HepG2 (cell line): Measurements from ENCODE around the gene COL8A2. TPM values are rescaled to one million over a fixed set of nuclear protein-coding genes. Genes with fewer than 3 reads are reported as not detected.

Experiments
- ATAC-seq: fragments of 200-7000 bp; cut with Tn5 transposase; 3 replicates; pipeline ENCODE4 v1.9.1; 2020; ENCODE audit warnings: mild to moderate bottlenecking, moderate library complexity
- BruUV-seq: library from RNA; stranded (reverse); fragments of 400-500 nt; replicated peaks from 2 replicates; lab custom pipeline; 2021; lab: Mats Ljungman, UMichigan
- CTCF ChIA-PET: fragments of 300-600 bp; formaldehyde crosslinking; extraction: SDS; loops from one replicate; lab custom pipeline; 2021; ENCODE audit warnings: low total read pairs, inconsistent platforms, low intra/inter-chr PET ratio; lab: Yijun Ruan, JAX
- POLR2A ChIA-PET: fragments of 350-600 bp; sonication (Branson Sonifier 250); formaldehyde crosslinking; loops from one replicate; lab custom pipeline; 2020; ENCODE audit warnings: antibody characterized with exemption, inconsistent platforms; lab: Yijun Ruan, JAX
- DNase-seq: peaks from one replicate; pipeline ENCODE4 v3.0.0-alpha.2; 2015; ENCODE audit warnings: low spot score
- FAIRE-seq: peaks from 3 replicates; lab custom pipeline; 2011; peaks lifted over from hg19 to GRCh38; lab: Jason Lieb, UNC
- H2AFZ ChIP-seq: one replicate; pipeline ENCODE4 v1.6.1; 2011; ENCODE audit warnings: low read length, inconsistent platforms
- H3K27ac ChIP-seq: fragments of 300-600 bp; 3 replicates; pipeline ENCODE4 v1.8.0; 2011; ENCODE audit warnings: mixed run types, mild to moderate bottlenecking, mixed read lengths, low read length, inconsistent platforms; ENCODE audit not compliant: insufficient read depth; ENCODE audit errors: extremely low read length
- H3K27me3 ChIP-seq, 2 experiments: fragments of 200-600 bp in 1 of 2; 2 replicates in 1 of 2; 3 replicates in 1 of 2; pipeline versions ENCODE4 v1.6.0 to v1.8.0; 2011; ENCODE audit warnings: low read length in 2 of 2, mild to moderate bottlenecking in 2 of 2, moderate library complexity in 2 of 2, inconsistent platforms in 1 of 2; ENCODE audit not compliant: insufficient read depth in 2 of 2, control insufficient read depth in 1 of 2
- H3K36me3 ChIP-seq, 2 experiments: fragments of 200-600 bp in 1 of 2; replicated peaks in 1 of 2; 2 replicates in 1 of 2; 3 replicates in 1 of 2; pipeline versions ENCODE4 v1.5.1 to v1.8.0; 2011; ENCODE audit warnings: low read length in 2 of 2, inconsistent platforms in 1 of 2; ENCODE audit not compliant: insufficient read depth in 2 of 2, control insufficient read depth in 1 of 2
- H3K4me1 ChIP-seq: 2 replicates; pipeline ENCODE4 v1.5.1; 2012; ENCODE audit warnings: low read length, inconsistent platforms; ENCODE audit not compliant: insufficient read depth
- H3K4me2 ChIP-seq: 2 replicates; pipeline ENCODE4 v1.6.0; 2011; ENCODE audit warnings: low read depth, low read length, inconsistent platforms
- H3K4me3 ChIP-seq, 3 experiments: fragments of 200-600 bp in 1 of 3; sonication (generic), shearing (Covaris generic) in 1 of 3; replicated peaks in 1 of 3; 2 replicates each; pipeline ENCODE4 v1.5.1; 2011 to 2016; ENCODE audit warnings: low read length in 3 of 3, inconsistent platforms in 2 of 3, low read depth in 2 of 3, mild to moderate bottlenecking in 2 of 3, control low read depth in 1 of 3, mixed read lengths in 1 of 3; ENCODE audit not compliant: insufficient read depth in 1 of 3
- H3K79me2 ChIP-seq: one replicate; pipeline ENCODE4 v1.6.1; 2011; ENCODE audit warnings: low read length, inconsistent platforms; ENCODE audit not compliant: insufficient read depth
- H3K9ac ChIP-seq: 2 replicates; pipeline ENCODE4 v1.6.0; 2011; ENCODE audit warnings: mild to moderate bottlenecking, low read depth, low read length, inconsistent platforms; ENCODE audit not compliant: insufficient read depth
- H3K9me3 ChIP-seq: 2 replicates; pipeline ENCODE4 v1.5.1; 2012; ENCODE audit warnings: mild to moderate bottlenecking, low read length
- H4K20me1 ChIP-seq: 2 replicates; pipeline ENCODE4 v1.6.0; 2011; ENCODE audit warnings: inconsistent platforms, mild to moderate bottlenecking, low read length, moderate library complexity; ENCODE audit not compliant: insufficient read depth
- CTCF ChIP-seq: sonication (generic); formaldehyde crosslinking; IDR thresholded peaks from 2 replicates; pipeline ENCODE4 v1.5.0; 2020; ENCODE audit warnings: mild to moderate bottlenecking, missing genetic modification reagents, moderate library complexity
- HDAC6 ChIP-seq: fragments of 200-600 bp; sonication (generic); IDR thresholded peaks from 2 replicates; pipeline ENCODE4 v1.7.0; 2017; ENCODE audit warnings: mild to moderate bottlenecking, antibody characterized with exemption, low read length, low read depth
- HNF1A ChIP-seq, 2 experiments: sonication (generic) in 1 of 2; formaldehyde crosslinking in 1 of 2; IDR thresholded peaks; 2 replicates each; pipeline versions ENCODE4 v1.4.0 to v1.6.1; 2016 to 2020; ENCODE audit warnings: borderline replicate concordance in 1 of 2, low read depth in 1 of 2, mild to moderate bottlenecking in 1 of 2, missing genetic modification reagents in 1 of 2
- KAT2B ChIP-seq: fragments of 150-350 bp; IDR thresholded peaks from 2 replicates; pipeline ENCODE4 v1.6.1; 2014; ENCODE audit warnings: low read depth, low read length, borderline replicate concordance
- KDM6A ChIP-seq: IDR thresholded peaks from 2 replicates; pipeline ENCODE4 v1.6.1; 2016; ENCODE audit warnings: low read depth
- MYC ChIP-seq: sonication (generic); formaldehyde crosslinking; IDR thresholded peaks from 2 replicates; pipeline ENCODE4 v1.9.0; 2021; ENCODE audit warnings: missing genetic modification reagents, borderline replicate concordance
- ZFYVE20 ChIP-seq: sonication (generic); formaldehyde crosslinking; IDR thresholded peaks from 2 replicates; pipeline ENCODE4 v1.8.0; 2023; ENCODE audit warnings: low read depth, mild to moderate bottlenecking, moderate library complexity, missing genetic modification reagents, borderline replicate concordance
- ZNF225 ChIP-seq: sonication (generic); formaldehyde crosslinking; IDR thresholded peaks from 2 replicates; pipeline ENCODE4 v1.4.0; 2020; ENCODE audit warnings: mild to moderate bottlenecking, missing genetic modification reagents
- ZNF576 ChIP-seq: sonication (generic); formaldehyde crosslinking; IDR thresholded peaks from 2 replicates; pipeline ENCODE4 v1.4.0; 2020; ENCODE audit warnings: mild to moderate bottlenecking, missing genetic modification reagents
- ZNF629 ChIP-seq: sonication (generic); formaldehyde crosslinking; conservative IDR thresholded peaks from 2 replicates; pipeline ENCODE4 v1.5.0; 2020; ENCODE audit warnings: missing genetic modification reagents
- ZNF672 ChIP-seq: sonication (generic); formaldehyde crosslinking; IDR thresholded peaks from 2 replicates; pipeline ENCODE4 v1.8.1; 2022; ENCODE audit warnings: missing genetic modification reagents
- ZNF800 ChIP-seq: sonication (generic); formaldehyde crosslinking; IDR thresholded peaks from 2 replicates; pipeline ENCODE4 v1.4.0; 2020; ENCODE audit warnings: missing genetic modification reagents
- WGBS: methylation state at CpG from one replicate; pipeline ENCODE4 v1.1.6; 2017; ENCODE audit warnings: low lambda C conversion rate; 5-methylcytosine and 5-hydroxymethylcytosine counted together
- in situ Hi-C: cut with HindIII; loops from 2 replicates; pipeline ENCODE4 v1.10.0; 2017; ENCODE audit warnings: low pct_unique_long_range_greater_than_20kb; ENCODE audit not compliant: extremely low pct_ligation_motif_present
- intact Hi-C: fragments of 100-400 bp; cut with micrococcal nuclease; formaldehyde crosslinking; loops from one replicate; pipeline ENCODE4 v1.10.0; 2022; ENCODE audit not compliant: unreplicated experiment
- polyA plus RNA-seq, 8 experiments: library from polyadenylated mRNA; depleted of rRNA in 3 of 8; stranded (reverse) in 7 of 8; unstranded in 1 of 8; fragments of >200 nt; fragmentation: Illumina TruSeq in 4 of 8; extraction: Trizol in 4 of 8; gene quantifications; 2 replicates each; pipeline versions ENCODE4 v1.2.1 to v1.2.3, GENCODE V29; 2011 to 2016; ENCODE audit warnings: low read depth in 4 of 8, missing spikeins in 1 of 8, mixed read lengths in 1 of 8; ENCODE audit not compliant: insufficient read depth in 1 of 8
- total RNA-seq, 5 experiments: library from RNA; depleted of rRNA; stranded (reverse); fragments of >200 nt; fragmentation: Illumina TruSeq; extraction: Trizol; gene quantifications; 2 replicates each; pipeline ENCODE4 v1.2.3, GENCODE V29; 2016; ENCODE audit warnings: low read depth in 1 of 5

COL8A2 gene
- total and polyA plus RNA-seq, 2 of the 13 experiments (the other 11 are each of a cell fraction or from before 2014, with no cell fraction given) = 0.13 to 0.24 TPM

- TF ChIP-seq HNF1A (IDR thresholded peaks at IDR 0.05; ENCODE audit: low read depth) (no peak), HNF1A (CRISPR knock-in tag; IDR thresholded peaks at IDR 0.05; ENCODE audit: borderline replicate concordance) (no peak), KDM6A (CRISPR knock-in tag) (no peak), HDAC6 (no peak), KAT2B (no peak), ZNF225 (CRISPR knock-in tag) (no peak), ZNF576 (CRISPR knock-in tag) (no peak)
Observed at GRCh38 chr1:36160949-36161485, 36.0 kb upstream of the COL8A2 start (continued).

GRCh38 chr1:36160388-36160948 is 35.4 kb upstream of the COL8A2 start:
- intact Hi-C loops = no loop called here
- H3K4me2 ChIP-seq = 0 out of 2 replicates have a peak overlapping the region, but pooled peaks have one; percentile 21
- WGBS = 91% methylated on average over 4 of the region's 4 CpGs
- no peaks in the 10 kb centered on the region for H3K27me3 ChIP-seq
- POLR2A ChIA-PET = interaction anchor here (1.1 to 1.3 kb wide), 3 partner anchors 11 to 227 kb away, joined by 3 to 7 read pairs (median 6); partner anchors contain the start of genes THRAP3 and TRAPPC3
- peaks cover 33% of the 10 kb centered on the region for H3K4me1 ChIP-seq
- DNase-seq (no peak), FAIRE-seq (no peak), ATAC-seq (no peak)
- CTCF ChIA-PET = no interaction called here
- no TSS peak for BruUV-seq
- H4K20me1 ChIP-seq = no peaks in the 10 kb centered on the region
- H3K4me3 ChIP-seq = no peak overlapping the region
- no peak overlapping the region for H3K27ac ChIP-seq
- no peaks in the 10 kb centered on the region for H3K9me3 ChIP-seq
- no peaks in the 10 kb centered on the region; a peak in 1 of 5 replicates for H3K36me3 ChIP-seq
- H2AFZ ChIP-seq = no peak overlapping the region
- in situ Hi-C loops = no loop called here
- no peak overlapping the region for H3K9ac ChIP-seq
- H3K79me2 ChIP-seq = peaks cover 5% of the 10 kb centered on the region
- TF ChIP-seq ZNF672 (CRISPR knock-in tag) (no peak), MYC (CRISPR knock-in tag) (no peak), ZFYVE20 (CRISPR knock-in tag) (no peak), CTCF (CRISPR knock-in tag) (no peak), ZNF629 (CRISPR knock-in tag) (0 out of 2 replicates have a peak, but pooled peaks have one; percentile 27), ZNF800 (no peak)
